Measurements from ENCODE around the gene FMN1. TPM values are rescaled to one million over a fixed set of nuclear protein-coding genes. Genes with fewer than 3 reads are reported as not detected.

The FMN1 gene
- total RNA-seq, 4 donors from 2014 or later = 5.1 to 13.3 (median 9.0) TPM

DNA sequence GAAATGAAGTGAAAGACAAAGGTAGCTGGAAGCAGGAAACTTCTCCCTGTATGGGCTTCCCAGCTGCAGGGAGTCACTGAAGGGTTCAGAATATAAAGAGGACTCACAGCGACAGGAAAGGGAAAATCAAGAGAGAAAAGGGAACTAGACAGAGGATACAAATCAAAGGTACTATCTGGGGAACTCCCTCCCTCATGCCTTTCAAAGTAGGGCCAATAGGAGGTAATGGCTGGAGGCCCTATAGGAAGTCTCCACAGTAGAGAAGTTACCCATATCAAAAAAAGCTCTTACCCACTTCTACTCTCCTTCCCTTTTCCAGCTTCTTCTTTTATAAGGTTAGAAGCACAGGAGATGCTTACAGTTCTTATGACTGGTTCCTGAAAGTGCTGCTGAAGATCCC lies 43.5 kb downstream of the FMN1 start:
- no peaks in the 10 kb centered on the region for H3K9me3 ChIP-seq
- no peaks in the 10 kb centered on the region for H3K4me1 ChIP-seq
- ATAC-seq = no peak
- TF ChIP-seq, protein P1, sequence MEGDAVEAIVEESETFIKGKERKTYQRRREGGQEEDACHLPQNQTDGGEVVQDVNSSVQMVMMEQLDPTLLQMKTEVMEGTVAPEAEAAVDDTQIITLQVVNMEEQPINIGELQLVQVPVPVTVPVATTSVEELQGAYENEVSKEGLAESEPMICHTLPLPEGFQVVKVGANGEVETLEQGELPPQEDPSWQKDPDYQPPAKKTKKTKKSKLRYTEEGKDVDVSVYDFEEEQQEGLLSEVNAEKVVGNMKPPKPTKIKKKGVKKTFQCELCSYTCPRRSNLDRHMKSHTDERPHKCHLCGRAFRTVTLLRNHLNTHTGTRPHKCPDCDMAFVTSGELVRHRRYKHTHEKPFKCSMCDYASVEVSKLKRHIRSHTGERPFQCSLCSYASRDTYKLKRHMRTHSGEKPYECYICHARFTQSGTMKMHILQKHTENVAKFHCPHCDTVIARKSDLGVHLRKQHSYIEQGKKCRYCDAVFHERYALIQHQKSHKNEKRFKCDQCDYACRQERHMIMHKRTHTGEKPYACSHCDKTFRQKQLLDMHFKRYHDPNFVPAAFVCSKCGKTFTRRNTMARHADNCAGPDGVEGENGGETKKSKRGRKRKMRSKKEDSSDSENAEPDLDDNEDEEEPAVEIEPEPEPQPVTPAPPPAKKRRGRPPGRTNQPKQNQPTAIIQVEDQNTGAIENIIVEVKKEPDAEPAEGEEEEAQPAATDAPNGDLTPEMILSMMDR (IDR thresholded peaks at IDR 0.05) = no peak
- TF ChIP-seq EP300 (IDR thresholded peaks at IDR 0.05) (no peak), POLR2A (IDR thresholded peaks at IDR 0.05) (no peak), POLR2AphosphoS5 (IDR thresholded peaks at IDR 0.05) (no peak)
- 36 to 71% methylated on average over 1 of the region's 1 CpG for WGBS, 2 donors (ENCODE audit: low coverage in 1 of 2)
- H3K36me3 ChIP-seq = no peaks in the 10 kb centered on the region
- no peaks in the 10 kb centered on the region for H3K27me3 ChIP-seq
- H3K4me3 ChIP-seq = peak overlapping the region in 1 of 2 donors; percentile 26
- no peak overlapping the region for H3K27ac ChIP-seq

DNA sequence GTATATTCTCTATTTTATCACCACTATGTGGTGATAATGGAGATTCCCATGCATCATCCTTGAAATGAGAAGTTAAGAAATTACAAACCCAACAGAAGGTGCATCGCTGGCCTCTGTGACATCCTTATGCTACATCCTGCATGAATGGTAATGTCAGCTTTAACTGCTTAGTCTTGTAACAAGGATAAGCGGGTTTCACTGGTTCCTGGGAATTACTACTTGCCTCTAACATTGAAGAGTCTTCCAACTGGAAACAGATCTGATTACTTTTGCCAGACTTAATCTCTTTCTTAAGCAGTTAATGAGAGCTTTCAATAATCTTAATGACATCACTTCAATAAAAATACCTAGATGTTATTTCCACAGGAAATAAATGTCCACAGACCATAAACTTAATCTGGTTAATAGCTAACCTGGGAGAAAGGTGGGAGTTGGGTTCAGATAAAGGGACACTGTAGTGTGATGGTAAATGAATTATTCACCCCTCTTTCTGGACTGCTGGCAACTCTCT lies 44.0 kb downstream of the FMN1 start:
- Histone ChIP-seq H3K4me3 (no peak overlapping the region), H3K9me3 (no peaks in the 10 kb centered on the region), H3K36me3 (no peaks in the 10 kb centered on the region), H3K27ac (no peak overlapping the region), H3K4me1 (no peaks in the 10 kb centered on the region), H3K27me3 (no peaks in the 10 kb centered on the region)
- TF ChIP-seq, protein P1 (IDR thresholded peaks at IDR 0.05) = no peak
- no peak for ATAC-seq
- 95 to 100% methylated on average over 2 of the region's 2 CpGs for WGBS, 2 donors (ENCODE audit: low coverage in 1 of 2)

DNA sequence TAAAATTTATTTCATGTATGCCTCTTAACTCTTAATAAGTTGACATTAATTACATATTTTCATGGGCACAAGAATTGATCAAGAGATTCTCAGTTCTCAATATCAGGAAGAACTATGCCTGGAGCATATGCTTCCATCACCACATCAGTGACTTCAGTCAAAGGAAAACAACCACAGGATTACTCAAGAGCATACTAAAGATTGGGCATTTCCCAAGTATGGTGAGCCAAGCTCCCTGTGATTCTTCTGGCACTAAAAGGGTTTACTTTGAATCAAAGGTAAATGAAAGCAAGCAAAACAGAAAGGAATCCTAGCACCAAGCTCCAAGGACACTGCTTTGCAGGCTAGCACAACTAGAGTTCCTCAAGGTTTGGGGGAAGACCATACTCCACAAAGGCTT lies 44.6 kb downstream of the FMN1 start:
- H3K27me3 ChIP-seq = no peaks in the 10 kb centered on the region
- H3K36me3 ChIP-seq = no peaks in the 10 kb centered on the region
- H3K27ac ChIP-seq = no peak overlapping the region
- no peak overlapping the region for H3K4me3 ChIP-seq
- no peaks in the 10 kb centered on the region for H3K4me1 ChIP-seq
- TF ChIP-seq POLR2A (IDR thresholded peaks at IDR 0.05) (no peak), POLR2AphosphoS5 (IDR thresholded peaks at IDR 0.05) (no peak), EP300 (IDR thresholded peaks at IDR 0.05) (no peak)
- TF ChIP-seq, protein P1 (IDR thresholded peaks at IDR 0.05) = no peak
- H3K9me3 ChIP-seq = no peaks in the 10 kb centered on the region
- ATAC-seq = no peak

DNA sequence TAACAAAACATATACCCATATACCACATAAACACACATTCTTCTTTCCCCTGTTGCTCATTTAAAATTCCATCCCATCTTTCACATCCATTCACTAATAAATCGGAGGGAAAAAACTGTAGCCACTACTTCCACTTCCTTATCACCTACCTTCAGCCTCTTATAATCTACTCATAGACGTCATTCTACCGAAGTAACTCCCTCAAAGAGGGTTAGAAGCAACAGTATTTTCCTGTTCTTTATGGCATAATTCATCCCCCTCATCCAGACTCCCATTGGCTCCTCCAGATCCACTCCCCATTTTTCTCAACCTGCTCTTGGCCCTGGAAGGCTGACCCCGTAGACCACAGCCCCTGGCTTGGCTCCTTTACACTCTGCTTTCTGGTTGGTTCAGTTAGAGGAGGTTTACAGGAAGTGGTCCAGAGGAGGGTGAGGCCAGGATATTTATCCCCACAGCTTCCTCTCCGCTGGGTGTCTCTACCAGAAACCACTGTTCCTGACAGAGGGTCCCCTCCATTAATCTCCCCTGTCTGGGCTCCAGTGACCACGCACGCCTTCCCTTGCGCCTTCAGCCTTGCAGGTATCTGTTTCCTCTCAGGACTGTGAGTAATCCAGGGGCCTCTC lies 46.3 kb downstream of the FMN1 start:
- TF ChIP-seq EP300 (IDR thresholded peaks at IDR 0.05) = no peak
- no peak for TF ChIP-seq POLR2AphosphoS5 (IDR thresholded peaks at IDR 0.05)
- no peak for TF ChIP-seq POLR2A (IDR thresholded peaks at IDR 0.05)
- TF ChIP-seq, protein P1 (IDR thresholded peaks at IDR 0.05) = no peak
- H3K27ac ChIP-seq = no peak overlapping the region
- 70 to 80% methylated on average over 8 of the region's 8 CpGs for WGBS, 2 donors (ENCODE audit: low coverage in 1 of 2)
- no peak overlapping the region for H3K4me3 ChIP-seq
- H3K27me3 ChIP-seq = no peaks in the 10 kb centered on the region
- H3K9me3 ChIP-seq = no peaks in the 10 kb centered on the region
- ATAC-seq = no peak
- no peaks in the 10 kb centered on the region for H3K36me3 ChIP-seq
- H3K4me1 ChIP-seq = no peaks in the 10 kb centered on the region

DNA sequence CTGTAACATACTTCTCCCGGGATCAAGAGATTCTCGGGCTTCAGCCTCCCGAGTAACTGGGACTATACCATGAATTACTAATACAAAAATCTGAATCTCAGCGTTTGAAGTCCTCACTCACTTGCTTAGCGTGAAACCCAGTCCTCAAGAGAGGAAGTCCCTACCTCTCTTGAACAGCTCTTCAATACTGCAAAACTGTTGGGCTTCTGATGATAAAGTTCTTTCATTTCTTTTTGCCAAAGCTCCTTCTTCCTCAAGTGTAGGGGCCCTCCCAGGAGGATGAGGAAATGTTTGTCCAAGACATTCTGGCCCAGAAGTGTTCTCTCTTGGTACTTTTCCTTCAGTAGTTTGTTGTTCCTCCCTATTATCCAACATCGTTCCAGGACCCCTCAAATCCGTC lies 48.5 kb downstream of the FMN1 start:
- Histone ChIP-seq H3K36me3 (no peaks in the 10 kb centered on the region), H3K9me3 (no peaks in the 10 kb centered on the region), H3K4me3 (no peak overlapping the region), H3K4me1 (no peaks in the 10 kb centered on the region), H3K27me3 (no peaks in the 10 kb centered on the region), H3K27ac (no peak overlapping the region)
- ATAC-seq = no peak
- 93 to 96% methylated on average over 5 of the region's 7 CpGs for WGBS, 2 donors (ENCODE audit: low coverage in 1 of 2)
- TF ChIP-seq EP300 (IDR thresholded peaks at IDR 0.05) = no peak
- TF ChIP-seq, protein P1 (IDR thresholded peaks at IDR 0.05) = no peak
- no peak for TF ChIP-seq POLR2A (IDR thresholded peaks at IDR 0.05)
- TF ChIP-seq POLR2AphosphoS5 (IDR thresholded peaks at IDR 0.05) = no peak
